ENCODE data around the gene TMEM89.

TMEM89 gene, protein sequence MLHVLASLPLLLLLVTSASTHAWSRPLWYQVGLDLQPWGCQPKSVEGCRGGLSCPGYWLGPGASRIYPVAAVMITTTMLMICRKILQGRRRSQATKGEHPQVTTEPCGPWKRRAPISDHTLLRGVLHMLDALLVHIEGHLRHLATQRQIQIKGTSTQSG
- 0 to 0.16 (median 0) reads per million in 18 experiments for total RNA-seq

DNA sequence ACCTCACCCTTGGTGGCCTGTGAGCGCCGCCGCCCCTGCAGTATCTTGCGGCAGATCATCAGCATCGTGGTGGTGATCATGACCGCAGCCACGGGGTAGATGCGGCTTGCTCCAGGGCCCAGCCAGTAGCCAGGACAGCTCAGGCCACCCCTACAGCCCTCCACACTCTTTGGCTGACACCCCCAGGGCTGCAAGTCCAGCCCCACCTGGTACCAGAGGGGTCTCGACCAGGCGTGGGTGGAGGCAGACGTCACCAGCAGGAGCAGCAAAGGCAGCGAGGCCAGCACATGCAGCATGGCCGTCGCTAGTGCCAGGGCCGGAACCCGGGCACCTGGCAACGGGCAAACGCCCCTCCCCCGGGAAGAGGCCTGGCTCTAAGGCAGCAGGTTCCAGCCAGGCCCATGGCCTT, at the start of gene TMEM89:
TSS of gene TMEM89 (minus strand) at position 309 of the 409 bp plus-strand sequence. CDS start at position 296, 13 bp downstream.
- no peak for DNase-seq

DNA sequence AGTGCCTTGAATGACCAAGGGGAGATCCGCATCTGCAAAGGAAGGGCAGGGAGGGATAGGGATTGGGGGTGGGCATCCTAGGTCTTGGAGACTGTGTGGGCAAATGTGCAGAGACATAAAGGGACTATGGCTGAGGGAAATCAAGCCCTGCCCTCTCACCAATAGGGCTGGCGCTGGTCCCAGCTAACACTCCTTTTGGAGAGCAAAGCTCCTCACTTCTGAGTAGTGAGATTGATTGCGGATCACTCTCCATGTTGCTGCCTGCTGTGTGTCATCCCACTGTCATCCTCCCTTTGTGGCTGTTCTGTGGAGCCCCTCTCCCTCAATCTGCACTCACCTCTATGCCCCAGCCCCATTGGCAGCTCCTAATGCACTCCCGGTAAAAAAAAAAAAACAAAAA, 43.4 kb upstream of the TMEM89 start:
- DNase-seq: no peak

DNA sequence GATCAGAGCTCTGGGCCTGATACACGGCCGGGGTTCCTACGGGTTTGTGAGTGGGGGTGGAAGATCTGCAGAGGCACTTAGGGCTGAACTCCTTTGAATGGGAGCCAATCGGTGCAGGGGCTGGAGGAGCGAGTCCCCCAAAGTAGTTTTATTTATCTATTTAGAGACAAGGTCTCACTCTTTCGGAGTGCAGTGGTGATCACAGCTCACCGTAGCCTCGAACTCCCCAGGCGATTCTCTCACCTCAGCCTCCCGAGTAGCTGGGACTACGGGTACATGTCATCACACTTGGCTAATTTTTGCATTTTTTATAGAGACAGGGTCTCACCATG, 42.7 kb upstream of the TMEM89 start:
- DNase-seq: no peak

DNA sequence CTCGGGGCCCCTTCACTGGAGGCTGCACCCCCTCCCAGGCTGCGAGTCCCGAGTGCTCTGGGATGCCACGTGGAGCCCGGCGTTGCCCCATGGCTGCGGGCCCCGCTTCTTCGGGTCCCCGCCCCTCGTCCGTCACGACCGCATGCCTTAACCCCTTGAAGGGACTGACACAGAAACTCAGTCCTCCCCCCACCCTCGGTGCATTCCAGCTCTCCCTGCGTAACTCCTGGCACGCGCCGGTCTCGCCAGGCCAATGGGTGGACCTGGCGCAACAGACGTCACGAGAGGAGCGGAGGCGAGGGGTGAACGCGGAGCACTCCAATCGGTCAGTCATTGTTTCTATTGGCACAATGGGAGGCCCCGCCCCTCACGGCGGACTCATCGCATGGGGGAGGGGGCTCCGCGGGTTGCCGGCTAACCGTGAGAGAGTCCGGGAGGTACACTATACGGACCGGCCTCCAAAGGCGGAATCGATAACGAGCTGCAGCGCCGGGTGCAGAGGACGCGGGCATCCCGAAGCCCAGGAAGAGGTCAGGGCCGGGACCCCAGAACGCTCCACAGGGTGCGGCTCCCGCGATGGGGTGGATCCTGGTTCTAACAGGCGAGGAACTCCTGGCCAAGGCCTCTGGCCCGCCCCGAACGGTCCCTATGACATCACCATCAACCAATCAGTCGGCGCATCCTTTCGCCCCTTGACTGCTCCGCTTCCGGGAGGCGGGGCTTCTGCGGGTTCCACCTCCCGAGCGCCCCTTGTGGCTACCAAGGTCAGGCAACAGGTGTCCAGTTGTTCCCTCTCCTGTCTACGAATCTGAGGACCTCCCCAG, 42.1 kb upstream of the TMEM89 start:
- peak; percentile 97 to 98 for DNase-seq

DNA sequence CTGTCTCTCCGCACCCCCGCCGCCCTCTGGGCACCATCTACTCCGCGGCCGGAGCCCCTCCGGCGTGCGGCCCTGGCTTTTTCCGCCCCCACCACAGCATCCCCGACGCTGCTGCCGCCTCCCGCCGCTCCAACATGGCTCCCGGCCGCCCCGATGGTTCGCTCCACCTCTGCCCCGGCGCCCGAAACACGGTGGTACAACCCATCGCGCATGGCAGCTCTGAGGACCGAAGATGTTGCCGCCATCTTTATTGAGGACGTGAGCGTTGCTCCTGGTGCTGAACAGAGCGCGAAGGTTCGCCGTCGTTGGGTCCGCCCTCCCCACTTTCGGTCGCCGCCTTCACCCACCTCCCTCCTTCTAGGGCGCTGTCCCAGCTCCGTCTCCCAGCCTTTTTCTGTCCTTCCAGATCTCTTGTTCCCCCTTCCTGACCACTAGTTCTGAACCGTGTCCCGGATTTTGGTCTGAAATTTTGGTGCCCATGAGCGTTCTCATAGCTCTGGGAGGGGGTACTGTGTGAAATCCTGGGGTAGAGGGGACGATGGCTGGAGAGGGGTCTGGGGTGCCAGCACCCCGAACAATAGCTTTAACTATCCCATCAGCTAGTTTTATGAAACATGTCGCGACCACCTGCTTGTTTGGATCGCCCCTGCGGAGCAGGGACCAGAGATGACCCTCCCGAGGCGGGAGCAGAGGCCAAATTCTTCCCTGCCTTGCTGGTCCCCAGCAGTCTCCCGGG, 41.4 kb upstream of the TMEM89 start, which contains the start of gene CELSR3:
TSS of gene CELSR3 (minus strand) at position 134 of the 736 bp plus-strand sequence. CDS start 252 bp downstream, outside the sequence.
- peak; percentile 73 to 75 for DNase-seq

DNA sequence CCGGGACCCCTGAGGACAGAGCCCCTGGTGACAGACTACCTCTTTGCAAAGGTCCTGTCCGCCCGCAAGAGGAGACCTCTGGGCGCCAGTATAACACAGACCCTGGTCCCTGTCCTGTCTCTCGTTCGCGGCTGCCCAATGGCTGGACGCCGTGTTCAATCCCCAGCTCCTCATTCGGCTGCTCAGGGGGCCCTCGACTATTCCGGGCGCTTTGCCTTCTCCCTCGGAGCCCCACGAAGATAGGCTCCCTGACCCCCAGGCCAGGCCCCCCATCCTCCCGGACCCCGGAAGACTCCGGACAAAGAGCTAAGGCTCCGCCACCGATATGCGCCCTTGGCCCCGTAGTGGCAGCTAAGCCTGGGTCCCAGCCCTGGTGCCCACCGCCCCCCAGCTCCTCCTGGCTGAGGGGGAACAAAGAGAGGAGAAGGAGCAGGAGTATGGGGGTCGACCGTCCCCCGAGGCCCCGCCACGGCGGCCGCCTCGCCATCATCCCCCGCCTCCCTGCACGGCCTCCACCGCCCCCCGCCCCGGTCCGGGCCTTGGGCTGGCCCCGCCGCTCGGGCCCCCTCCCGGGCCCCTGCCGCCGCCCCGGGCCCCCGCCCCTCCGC, 40.7 kb upstream of the TMEM89 start:
- DNase-seq: no peak

DNA sequence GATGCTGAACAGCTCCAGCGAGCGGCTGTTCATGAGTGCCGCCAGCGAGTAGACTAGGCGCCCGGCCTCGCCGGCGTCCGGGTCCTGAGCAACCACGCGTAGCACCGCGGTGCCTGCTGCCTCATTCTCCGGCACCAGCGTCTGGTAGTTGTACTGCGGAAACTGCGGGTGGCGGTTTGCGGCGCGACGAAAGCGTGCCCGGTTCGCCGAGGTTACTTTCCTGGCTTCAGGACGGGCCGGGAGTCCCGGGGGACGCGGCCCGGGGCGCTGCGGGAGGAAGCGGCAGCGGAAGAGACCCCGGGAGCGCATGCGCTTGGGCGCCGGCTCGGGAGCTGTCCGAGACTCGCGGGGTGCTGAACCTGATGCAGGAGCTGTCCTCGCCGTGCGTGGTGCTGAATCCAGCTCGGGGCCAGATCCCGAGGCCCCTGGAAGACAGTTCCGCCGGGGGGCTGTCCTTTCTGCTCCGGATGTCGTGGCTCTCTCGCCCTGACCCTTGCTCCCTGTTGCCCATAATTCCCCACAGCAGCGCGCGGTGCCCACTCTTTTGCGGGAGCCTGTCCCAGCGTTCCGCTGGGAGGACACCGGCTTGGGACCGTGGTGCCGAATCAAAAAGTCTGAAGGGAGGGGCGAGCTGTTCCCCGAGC, 40.1 kb upstream of the TMEM89 start:
- DNase-seq: peak; percentile 37 to 57

DNA sequence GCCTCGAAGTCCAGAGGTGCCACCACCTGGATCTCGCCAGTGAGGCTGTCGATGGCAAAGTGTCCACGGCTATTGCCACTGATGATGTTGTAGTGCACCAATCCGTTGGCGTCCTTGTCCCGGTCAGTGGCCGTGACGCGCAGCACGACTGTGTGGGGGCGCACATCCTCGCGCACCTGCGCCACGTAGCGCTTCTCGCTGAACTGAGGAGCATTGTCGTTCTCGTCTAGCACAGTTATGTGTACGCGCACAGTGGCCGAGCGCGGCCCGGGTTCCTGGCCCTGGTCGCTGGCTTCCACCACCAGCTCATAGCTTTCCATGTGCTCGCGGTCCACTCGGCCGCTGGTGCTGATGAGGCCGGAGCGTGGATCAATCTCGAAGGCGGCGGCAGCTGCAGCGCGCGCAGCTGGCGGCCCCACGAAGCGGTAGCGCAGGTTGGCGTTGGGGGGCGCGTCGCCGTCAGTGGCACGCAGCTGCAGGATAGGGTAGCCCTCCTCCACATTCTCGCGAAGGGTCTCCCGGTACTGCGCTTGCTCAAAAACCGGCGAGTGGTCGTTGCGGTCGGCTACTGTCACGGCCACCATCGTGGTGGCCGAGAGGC, 39.3 kb upstream of the TMEM89 start:
- DNase-seq: no peak

DNA sequence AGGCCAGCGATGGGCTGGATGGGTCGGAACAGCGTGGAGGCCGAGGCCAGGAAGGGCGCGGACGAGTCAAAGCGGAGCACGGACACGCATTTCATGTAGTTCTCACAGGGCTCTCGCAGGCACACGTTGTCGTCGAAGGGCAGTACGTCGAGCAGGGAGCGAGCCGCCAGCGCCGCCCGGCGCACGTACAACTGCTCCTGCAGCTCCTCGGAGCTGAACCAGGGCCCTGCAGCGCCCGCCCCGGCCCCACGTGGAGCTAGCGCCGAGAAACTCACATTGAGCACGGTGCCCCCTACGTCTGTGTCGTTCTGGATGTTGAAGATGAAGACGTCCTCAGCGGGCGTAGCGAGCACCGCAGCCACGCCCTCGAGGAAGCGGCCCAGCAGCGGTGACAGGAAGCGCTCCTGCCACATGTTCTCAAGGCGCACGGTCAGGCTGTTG, 35.3 kb upstream of the TMEM89 start:
- DNase-seq: peak in 1 of 2 donors; percentile 19

DNA sequence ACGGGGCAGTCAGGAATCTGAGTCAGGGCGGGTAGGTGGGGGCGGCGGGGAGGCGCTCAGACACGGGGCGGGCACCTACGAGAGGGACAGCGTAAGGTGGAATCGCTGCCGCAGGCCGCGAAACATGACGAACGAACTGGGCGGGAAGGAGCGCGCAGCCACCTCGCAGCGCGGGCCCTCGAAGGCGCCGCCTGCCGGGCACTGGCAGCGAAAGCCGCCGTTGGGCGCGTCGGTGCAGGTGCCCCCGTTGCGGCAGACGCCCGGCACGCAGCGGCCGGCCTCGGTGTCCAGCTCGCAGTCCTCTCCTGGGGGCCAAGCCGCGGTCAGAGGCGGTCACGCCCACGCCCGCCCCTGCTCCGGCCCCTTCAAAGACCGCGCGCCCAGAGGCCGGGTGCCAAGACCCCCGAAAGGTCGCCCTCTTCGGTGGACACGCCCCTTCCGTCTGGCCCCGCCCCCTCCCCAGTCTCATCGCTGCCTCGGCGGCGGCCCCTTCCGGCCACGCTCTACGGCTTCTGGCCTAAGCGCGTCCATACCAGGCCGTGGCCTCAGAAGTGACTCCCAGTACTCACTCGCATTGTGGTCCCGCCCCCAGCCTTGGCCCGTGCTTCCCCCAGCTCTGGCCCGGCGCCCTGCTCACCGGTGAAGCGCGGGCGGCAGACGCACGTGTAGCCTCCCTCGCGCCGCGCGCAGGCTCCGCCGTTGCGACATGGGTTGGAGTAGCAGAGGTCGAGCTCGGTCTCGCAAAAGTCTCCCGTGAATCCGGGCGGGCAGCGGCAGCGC, 34.7 kb upstream of the TMEM89 start:
- peak; percentile 75 to 83 for DNase-seq

DNA sequence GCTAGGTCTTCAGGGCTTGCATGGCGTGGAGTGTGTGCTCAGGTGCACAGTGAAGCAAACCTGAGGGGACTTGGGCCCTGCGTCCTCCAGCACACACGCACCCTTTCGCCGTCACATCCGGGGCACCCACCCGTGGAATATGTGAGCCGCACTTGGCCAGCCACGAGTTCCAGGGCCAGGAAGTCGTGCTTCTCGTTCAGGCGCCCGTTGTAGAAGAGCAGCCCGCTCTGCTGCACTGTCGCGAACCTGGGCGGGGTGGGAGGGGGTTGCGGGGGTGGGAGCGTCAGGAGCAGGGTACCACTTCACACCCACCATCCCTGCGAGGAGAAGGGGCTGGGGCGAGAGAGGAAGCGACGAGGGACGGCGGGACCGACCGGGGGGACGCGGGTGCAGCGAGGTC, 34.0 kb upstream of the TMEM89 start:
- peak in 1 of 2 donors; percentile 18 for DNase-seq

DNA sequence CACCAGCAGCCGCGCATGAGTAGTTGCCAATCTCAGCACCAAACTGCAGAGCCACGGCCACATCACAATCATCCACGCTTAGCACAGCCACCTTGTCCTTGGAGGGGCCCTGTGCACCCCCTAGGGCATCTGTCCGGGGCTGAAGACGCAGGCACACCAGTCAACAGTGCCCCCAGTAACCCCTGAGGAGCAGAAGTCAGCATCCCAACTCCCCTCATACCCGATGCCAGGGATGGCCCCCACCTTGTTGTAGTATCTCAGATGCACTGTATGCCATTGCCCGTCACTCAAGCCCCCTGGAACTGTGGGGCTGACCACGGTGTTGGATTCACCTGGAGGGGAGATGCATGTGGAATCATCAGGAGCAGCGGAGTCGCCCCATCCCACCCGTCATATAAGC, 33.5 kb upstream of the TMEM89 start:
- no peak for DNase-seq

DNA sequence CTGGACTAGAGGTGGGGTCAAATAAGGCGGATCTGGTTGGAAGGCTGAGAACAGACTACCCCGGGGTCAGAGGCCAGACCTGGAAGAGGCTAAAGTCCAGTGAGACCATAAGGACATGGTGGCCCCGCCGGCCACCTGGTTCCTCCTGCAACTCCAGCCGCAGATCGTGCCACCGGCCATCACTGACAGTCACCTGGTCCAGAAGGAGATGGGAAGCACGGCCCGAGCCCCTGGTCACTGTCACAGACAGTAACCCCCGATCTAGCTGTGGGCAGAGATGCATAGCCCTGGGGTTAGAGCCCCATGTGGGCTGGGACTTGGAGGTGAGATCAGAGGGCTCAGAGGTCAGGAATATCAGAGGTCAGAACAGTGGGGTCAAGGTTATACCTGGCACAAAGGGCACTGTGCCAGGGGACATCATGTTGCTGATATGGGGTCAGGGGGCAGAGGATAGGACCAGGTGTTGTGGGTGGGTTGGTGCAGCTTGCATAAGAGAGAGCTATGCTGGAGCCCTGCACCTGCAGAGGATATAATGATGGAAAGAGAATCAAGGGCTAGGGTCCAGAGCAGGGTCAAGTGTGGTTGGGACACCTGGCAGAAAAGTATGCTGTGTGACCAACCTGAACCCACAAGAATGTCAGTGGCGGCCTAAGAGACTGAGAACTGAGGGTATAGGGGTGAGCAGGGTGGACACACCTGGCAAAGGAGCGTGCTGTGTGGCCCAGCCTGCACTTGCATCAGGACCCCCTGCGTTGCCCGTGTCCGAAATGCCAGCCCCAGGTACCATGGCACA, 31.6 kb upstream of the TMEM89 start:
- no peak for DNase-seq

DNA sequence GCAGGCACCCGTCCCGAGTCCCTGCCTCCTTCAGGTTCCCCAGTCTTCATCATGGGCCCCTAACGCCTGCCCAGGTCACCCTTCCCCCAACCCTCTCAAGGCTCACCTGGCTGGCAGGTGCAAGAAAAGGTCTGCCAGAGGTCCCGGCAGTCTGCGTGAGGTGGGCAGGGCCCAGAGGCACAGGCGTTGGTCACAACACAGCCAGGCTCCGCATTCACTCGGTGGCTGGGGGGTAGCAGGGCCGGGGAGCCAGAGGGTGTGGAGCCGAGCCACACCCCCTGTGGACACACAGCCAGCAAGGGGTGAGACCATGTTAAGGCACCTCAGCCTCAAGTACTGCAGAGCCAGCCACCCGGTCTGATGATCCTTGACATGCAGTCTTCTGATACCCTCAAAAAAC, 30.2 kb upstream of the TMEM89 start:
- DNase-seq: no peak

DNA sequence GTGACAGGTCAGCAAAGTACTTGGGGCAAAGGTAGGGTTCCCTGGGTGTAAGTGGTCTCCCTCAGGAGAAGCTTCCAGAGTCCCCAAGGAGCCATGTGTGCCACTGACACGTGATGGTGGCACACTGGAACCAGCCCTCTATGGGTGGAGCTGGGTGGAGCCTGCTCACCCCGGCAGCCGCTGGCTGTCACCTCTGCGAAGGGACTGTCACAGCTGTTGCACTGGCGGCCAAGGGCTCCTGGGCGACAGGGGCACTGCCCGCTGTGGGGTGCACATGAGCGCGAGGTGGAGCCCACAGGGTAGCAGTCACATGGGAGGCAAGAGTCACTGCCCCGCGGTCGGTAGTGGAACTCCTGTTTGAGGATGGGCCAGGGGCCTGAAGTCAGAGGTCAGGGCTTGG, 29.2 kb upstream of the TMEM89 start:
- no peak for DNase-seq

DNA sequence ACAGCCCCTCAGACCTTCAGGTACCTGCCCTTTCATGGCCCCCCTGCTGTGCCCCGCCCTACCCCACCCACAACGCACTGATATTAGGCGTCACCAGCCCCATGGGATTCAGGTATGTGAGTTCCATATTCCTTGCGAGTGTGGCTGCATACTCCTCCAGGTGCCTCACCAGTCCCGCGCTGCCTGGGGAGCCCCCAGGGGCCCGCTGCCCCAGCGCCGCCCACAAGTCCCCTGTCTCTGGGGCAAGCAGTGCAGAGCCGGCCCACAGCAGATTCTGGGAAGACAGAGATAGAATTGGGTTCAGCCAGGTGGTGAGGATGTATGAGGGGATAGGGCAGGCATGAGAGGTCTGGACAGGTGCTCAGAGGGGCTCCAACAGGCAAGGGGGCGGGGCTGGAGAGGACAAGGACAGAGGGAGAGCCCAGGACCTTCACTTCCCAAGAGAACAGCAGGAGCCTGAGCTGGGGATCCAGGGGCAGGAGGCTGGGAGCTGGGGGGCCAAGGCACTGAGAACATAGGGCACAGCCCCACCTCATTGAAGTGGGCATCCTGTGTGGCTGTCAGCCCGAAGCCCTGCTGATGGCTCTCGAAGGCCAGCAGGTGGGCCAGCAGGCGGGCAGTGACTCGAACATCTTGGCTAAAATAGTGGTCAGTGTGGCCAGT, 26.8 kb upstream of the TMEM89 start:
- DNase-seq: no peak

DNA sequence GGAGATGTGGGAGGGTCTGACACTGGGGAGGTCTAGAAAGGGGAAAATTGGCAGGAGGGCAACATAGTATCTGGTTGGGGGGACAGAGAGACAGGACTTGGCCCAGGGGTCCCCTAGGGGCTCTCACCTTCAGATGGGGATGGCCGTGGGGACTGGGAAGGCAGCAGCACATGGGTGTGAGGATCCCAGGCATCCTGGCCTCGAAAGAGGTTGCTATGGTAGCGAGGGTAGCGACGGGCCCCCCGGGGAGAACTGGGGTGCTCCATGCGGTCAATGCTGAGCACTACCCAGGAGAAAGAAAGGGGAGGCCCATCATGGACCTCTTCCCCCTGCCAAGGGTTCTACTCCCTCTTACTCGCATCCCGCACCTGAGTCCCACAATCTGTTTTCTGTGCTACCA, 26.1 kb upstream of the TMEM89 start:
- DNase-seq: no peak

DNA sequence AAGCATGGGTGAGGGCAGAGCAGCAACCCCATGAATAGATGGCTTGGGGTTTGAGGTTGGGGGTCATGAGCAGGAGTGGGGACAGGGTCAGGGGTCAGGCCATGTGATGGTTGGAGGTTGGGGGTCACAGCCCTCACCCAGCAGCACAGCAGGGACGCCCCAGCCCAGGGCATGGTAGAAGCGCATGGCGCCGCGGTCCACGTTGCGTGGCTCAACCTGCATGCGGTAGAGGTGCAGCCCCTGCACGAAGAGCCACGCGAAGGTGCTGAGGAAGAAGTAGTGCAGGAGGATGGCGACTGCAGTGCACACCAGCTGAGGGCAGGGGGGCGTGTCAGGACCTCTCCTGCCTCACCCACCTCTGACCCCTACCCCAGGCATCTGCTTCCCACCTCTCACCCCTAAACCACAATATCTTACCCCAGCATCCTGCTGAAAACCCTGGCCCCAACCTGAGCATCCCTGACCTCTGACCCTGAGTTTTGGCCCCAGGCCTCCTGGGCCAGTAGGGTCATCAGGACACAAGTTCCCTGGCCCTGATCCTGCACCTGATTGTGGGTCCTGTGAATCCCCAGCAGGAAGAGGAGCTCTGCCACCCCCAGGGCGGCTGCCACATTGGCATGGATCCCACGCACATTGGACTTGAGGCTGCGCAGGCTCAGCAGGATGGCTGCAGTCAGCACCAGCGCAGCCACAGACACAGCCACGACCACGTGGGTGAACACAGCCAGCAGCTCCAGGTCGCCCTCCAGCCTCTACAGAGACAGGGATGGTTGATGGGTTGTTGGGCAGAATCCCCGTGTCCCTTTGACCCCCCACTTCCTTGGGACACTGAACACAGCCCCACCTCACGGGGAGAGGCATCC, 23.6 kb upstream of the TMEM89 start:
- no peak for DNase-seq

DNA sequence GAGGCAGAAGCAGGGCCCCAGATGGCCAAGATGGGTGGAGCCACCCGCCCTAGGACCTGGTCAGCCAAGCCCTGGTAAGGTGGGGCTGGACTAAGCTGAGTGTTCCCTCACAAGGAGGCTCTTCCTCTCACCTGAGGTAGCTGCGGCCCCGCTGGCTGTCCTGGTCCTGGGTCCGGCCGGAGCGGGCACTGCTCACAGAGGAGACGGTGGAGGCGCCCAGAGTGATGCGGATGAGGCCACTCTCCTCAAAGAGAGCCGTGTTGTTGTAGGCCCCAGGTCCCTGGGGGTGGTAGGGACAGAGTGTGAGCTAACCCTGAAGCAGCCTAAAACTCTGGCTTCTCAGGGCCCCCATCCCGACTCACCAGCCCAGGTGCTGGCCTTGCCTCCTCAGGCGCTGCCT, 21.0 kb upstream of the TMEM89 start:
- DNase-seq: no peak
